Natural killer cell treated with Interleukin-12 subunit alpha and Interleukin-12 subunit beta and Interleukin-15 and Interleukin-18, amount 100 ng/mL, for 72 hours (primary cell): ENCODE data around the gene AKAP9. TPM values are rescaled to one million over a fixed set of nuclear protein-coding genes. Genes with fewer than 3 reads are reported as not detected.
A peak's percentile ranks its signal among the peaks of the same experiment; 100 is the strongest.
"Not testable (repeated sequence)": the region's sequence is repeated elsewhere in the genome, so short reads cannot be mapped to it uniquely, and the experiment has no call there.

Source experiments
- ATAC-seq, 2 donors: fragments of 150-1000 bp; cut with Tn5 transposase in 1 of 2; sonication (Bioruptor Pico), chemical (Tn5 transposase) in 1 of 2; 2 replicates each; pipeline ENCODE4 v1.10.0; 2021
- DNase-seq: peaks from one replicate; pipeline ENCODE4 v3.0.0; 2022; ENCODE audit warnings: low spot score
- H3K27ac Mint-ChIP-seq, 2 donors: 1 replicate in 1 of 2; 2 replicates in 1 of 2; pipeline ENCODE4 v1.8.0; 2022; ENCODE audit warnings: mixed read lengths in 2 of 2, mild to moderate bottlenecking in 1 of 2, moderate library complexity in 1 of 2
- H3K27me3 Mint-ChIP-seq, 2 donors: 1 replicate in 1 of 2; 2 replicates in 1 of 2; pipeline ENCODE4 v1.8.0; 2022; ENCODE audit warnings: mixed read lengths in 2 of 2
- H3K36me3 Mint-ChIP-seq: one replicate; pipeline ENCODE4 v1.8.0; 2022; ENCODE audit warnings: mixed read lengths
- H3K4me1 Mint-ChIP-seq, 2 donors: 1 replicate in 1 of 2; 2 replicates in 1 of 2; pipeline ENCODE4 v1.8.0; 2022; ENCODE audit warnings: low read depth in 2 of 2, mixed read lengths in 2 of 2, mild to moderate bottlenecking in 1 of 2
- H3K4me3 Mint-ChIP-seq: one replicate; pipeline ENCODE4 v1.8.0; 2022; ENCODE audit warnings: mixed read lengths
- H3K9me3 Mint-ChIP-seq: 2 replicates; pipeline ENCODE4 v1.8.0; 2022; ENCODE audit warnings: mixed read lengths
- total RNA-seq, 2 donors: library from RNA; stranded (reverse); gene quantifications; one replicate each; pipeline ENCODE4 v1.2.3, GENCODE V29; 2022

The AKAP9 gene
- total RNA-seq, 2 donors from 2014 or later: 39.1 to 51.9 TPM

DNA sequence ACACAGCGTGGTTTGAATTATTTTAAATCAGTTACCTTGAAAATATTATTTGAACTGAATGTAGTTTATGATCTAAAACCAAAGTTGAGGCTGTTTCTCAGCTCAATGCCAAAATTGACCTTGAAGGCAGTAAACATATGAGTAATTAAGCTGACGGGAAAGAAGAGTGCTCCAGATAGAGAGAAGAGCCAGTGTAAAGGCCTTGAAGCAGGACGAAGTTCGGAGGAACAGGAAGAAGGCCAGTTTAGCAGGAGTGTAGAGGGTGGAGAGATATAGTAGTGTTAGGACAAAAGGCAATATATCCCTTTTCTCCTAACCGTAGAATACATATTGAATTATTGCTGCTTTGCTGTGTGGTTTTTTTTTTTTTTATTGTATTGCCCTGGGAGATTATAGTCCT, 130.4 kb downstream of the AKAP9 start:
- Mint-ChIP-seq H3K4me3 (no peak overlapping the region), H3K36me3 (peaks cover 27% of the 10 kb centered on the region), H3K9me3 (no peaks in the 10 kb centered on the region), H3K27me3 (no peaks in the 10 kb centered on the region), H3K27ac (no peak overlapping the region), H3K4me1 (peaks cover 0 to 7% of the 10 kb centered on the region in 2 donors)
- ATAC-seq: no peak
- DNase-seq: no peak

DNA sequence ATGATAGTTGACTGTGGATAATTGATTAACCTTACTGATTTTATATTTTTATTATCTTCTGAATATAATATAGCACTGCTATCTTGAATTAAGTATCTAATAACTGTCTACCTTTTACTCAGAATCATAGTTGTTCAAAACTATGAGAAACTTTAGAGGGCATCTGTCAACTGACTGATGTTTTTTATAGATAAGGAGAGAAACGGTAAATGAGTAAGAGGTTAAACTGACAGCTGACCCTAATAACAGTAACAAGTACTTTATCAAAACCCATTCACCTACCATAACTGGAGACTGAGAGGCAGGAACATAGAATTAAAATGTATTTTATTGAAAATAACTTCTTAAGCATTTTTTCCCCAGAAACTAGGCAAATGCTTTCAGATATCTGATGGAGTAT, 131.5 kb downstream of the AKAP9 start:
- Mint-ChIP-seq H3K9me3 (no peaks in the 10 kb centered on the region), H3K4me3 (no peak overlapping the region), H3K27ac (no peak overlapping the region), H3K4me1 (peaks cover 0 to 7% of the 10 kb centered on the region in 2 donors), H3K27me3 (no peaks in the 10 kb centered on the region), H3K36me3 (peaks cover 22% of the 10 kb centered on the region)
- no peak for DNase-seq
- no peak for ATAC-seq

DNA sequence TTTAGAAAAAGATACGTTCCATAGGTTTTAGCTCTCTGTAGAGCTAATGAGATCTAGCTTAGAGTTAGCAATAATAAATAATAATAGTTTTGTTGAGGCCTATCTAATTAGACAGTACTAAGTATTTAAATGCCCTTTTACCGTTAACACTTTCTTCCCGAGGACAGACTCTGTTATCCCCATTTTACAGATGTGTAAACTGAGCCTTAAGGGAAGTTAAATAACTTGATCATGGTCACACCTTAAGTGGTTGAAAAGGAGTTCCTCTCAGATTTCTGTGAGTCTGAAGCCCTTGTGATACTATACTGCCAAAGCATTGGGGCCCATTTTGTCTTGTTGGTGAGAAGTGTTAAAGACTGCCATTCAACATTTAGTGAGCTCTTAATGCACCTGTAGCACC, 132.0 kb downstream of the AKAP9 start:
- peaks cover 16% of the 10 kb centered on the region for H3K36me3 Mint-ChIP-seq
- no peak overlapping the region for H3K4me3 Mint-ChIP-seq
- peaks cover 0 to 7% of the 10 kb centered on the region in 2 donors for H3K4me1 Mint-ChIP-seq
- DNase-seq (no peak), ATAC-seq (no peak)
- H3K9me3 Mint-ChIP-seq: no peaks in the 10 kb centered on the region
- no peak overlapping the region for H3K27ac Mint-ChIP-seq
- no peaks in the 10 kb centered on the region for H3K27me3 Mint-ChIP-seq

GRCh38 chr7:92075455-92076158, 134.9 kb downstream of the AKAP9 start:
- H3K36me3 Mint-ChIP-seq: peaks cover 23% of the 10 kb centered on the region
- H3K4me1 Mint-ChIP-seq: peaks cover 0 to 7% of the 10 kb centered on the region in 2 donors
- H3K27ac Mint-ChIP-seq: no peak overlapping the region
- H3K4me3 Mint-ChIP-seq: no peak overlapping the region
- H3K27me3 Mint-ChIP-seq: no peaks in the 10 kb centered on the region
- DNase-seq: no peak
- no peaks in the 10 kb centered on the region for H3K9me3 Mint-ChIP-seq
- peak; percentile 32 to 84 for ATAC-seq

DNA sequence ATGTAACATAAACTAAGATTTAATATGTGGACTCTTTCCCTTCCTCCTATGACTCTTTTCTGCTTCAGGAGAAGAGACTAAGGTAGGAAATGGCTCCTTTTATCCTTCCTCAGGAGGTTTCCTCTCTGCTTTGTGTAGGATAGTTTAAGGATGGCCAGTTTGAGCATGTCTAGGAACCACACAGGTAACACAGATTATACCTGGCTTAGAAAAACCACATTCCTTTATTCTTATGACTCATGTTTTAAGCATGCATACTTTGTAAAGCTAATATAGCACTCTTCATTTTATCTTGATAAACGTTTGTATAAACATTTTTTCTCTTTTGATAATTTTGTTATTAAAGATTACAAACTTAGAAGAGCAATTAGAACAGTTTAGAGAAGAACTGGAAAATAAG, 135.8 kb downstream of the AKAP9 start:
- peaks cover 23% of the 10 kb centered on the region for H3K36me3 Mint-ChIP-seq
- no peak for ATAC-seq
- no peak for DNase-seq
- H3K27ac Mint-ChIP-seq: no peak overlapping the region
- H3K9me3 Mint-ChIP-seq: no peaks in the 10 kb centered on the region
- no peaks in the 10 kb centered on the region for H3K27me3 Mint-ChIP-seq
- peaks cover 0 to 7% of the 10 kb centered on the region in 2 donors for H3K4me1 Mint-ChIP-seq
- H3K4me3 Mint-ChIP-seq: no peak overlapping the region

GRCh38 chr7:92083922-92084321, 143.3 kb downstream of the AKAP9 start:
- H3K4me3 Mint-ChIP-seq, DNase-seq, H3K27ac Mint-ChIP-seq, H3K4me1 Mint-ChIP-seq, ATAC-seq, H3K27me3 Mint-ChIP-seq, H3K9me3 Mint-ChIP-seq: not testable (repeated sequence)
- peaks cover 32% of the 10 kb centered on the region for H3K36me3 Mint-ChIP-seq

DNA sequence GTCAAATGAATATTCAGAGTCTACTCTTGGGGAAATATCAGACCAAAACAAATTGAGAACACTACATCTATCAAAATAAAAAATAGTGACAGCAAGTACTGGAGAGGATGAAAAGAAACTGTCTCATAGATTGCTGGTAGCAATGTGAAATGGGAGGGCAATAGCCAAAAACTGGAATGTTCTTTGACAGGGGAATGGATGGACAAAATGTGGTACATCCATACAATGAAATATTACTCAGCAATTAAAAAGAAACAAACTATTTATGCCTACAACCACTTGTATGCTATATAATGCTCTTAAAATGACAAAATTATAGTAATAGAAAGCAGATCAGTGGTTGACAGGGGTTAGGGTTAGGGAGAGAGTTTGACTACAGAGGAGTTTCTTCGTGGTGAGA, 147.6 kb downstream of the AKAP9 start:
- ATAC-seq: no peak
- H3K27ac Mint-ChIP-seq: no peak overlapping the region

GRCh38 chr7:92092210-92092609, 151.5 kb downstream of the AKAP9 start:
- no peak overlapping the region for H3K4me3 Mint-ChIP-seq

More for the DNA sequence above, 147.6 kb downstream of the AKAP9 start:
- H3K27me3 Mint-ChIP-seq: no peaks in the 10 kb centered on the region
- no peaks in the 10 kb centered on the region for H3K9me3 Mint-ChIP-seq
- H3K4me3 Mint-ChIP-seq: no peak overlapping the region
- H3K36me3 Mint-ChIP-seq: peaks cover 17% of the 10 kb centered on the region
- no peak for DNase-seq
- no peaks in the 10 kb centered on the region for H3K4me1 Mint-ChIP-seq

DNA sequence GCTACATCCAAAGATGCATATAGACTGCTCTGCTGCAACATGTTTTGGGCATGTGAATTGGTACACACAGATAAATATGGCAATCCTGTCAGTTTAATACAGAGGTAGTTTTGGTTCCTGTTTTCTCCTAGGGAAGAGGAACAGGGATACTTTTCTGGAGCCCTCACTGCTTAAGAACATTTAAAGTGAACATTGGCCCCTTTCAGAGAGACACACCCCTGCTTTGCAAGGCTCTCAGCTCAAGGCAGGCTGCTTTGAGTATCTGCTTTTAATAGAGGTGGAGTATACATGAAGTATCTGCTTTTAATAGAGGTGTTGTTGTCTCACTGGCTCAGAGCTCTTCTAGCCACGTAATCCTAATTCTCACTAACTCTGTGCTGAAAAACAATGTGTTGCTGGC, 154.7 kb downstream of the AKAP9 start:
- ATAC-seq: no peak

More at GRCh38 chr7:92092210-92092609, 151.5 kb downstream of the AKAP9 start:
- Mint-ChIP-seq H3K27me3 (no peaks in the 10 kb centered on the region), H3K4me1 (no peaks in the 10 kb centered on the region), H3K27ac (no peak overlapping the region), H3K9me3 (no peaks in the 10 kb centered on the region), H3K36me3 (peaks cover 13% of the 10 kb centered on the region)
- ATAC-seq: no peak
- no peak for DNase-seq

GRCh38 chr7:92100534-92100933, 159.9 kb downstream of the AKAP9 start:
- peaks cover 29% of the 10 kb centered on the region for H3K36me3 Mint-ChIP-seq
- no peak overlapping the region for H3K4me3 Mint-ChIP-seq
- H3K4me1 Mint-ChIP-seq: no peaks in the 10 kb centered on the region
- H3K27ac Mint-ChIP-seq: no peak overlapping the region
- DNase-seq (no peak), ATAC-seq (no peak)
- no peaks in the 10 kb centered on the region for H3K9me3 Mint-ChIP-seq
- no peaks in the 10 kb centered on the region for H3K27me3 Mint-ChIP-seq

More for the DNA sequence above, 154.7 kb downstream of the AKAP9 start:
- Mint-ChIP-seq H3K4me3 (no peak overlapping the region), H3K9me3 (no peaks in the 10 kb centered on the region), H3K36me3 (peaks cover 25% of the 10 kb centered on the region), H3K27me3 (no peaks in the 10 kb centered on the region), H3K4me1 (no peaks in the 10 kb centered on the region), H3K27ac (no peak overlapping the region)
- DNase-seq: no peak

DNA sequence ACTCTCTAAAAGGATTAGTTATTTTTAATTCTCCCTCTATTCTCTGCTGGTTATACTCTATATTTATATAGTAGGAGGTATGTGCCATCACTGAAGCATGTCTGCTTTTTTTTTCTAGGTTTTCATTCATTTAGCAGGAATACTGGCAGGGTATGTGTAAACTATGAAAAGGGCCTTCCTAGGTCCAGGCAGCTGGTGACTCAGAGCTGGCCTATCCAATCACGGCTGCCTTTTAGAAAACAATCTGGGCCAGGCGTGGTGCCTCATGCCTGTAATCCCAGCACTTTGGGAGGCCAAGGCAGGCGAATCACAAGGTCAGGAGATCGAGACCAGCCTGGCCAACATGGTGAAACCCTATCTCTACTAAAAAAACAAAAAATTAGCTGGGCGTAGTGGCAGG, 162.2 kb downstream of the AKAP9 start:
- not testable (repeated sequence) for ATAC-seq, DNase-seq, H3K9me3 Mint-ChIP-seq, H3K27me3 Mint-ChIP-seq, H3K4me3 Mint-ChIP-seq, H3K27ac Mint-ChIP-seq, H3K4me1 Mint-ChIP-seq
- H3K36me3 Mint-ChIP-seq: peaks cover 18% of the 10 kb centered on the region

GRCh38 chr7:92108821-92109220, 168.2 kb downstream of the AKAP9 start:
- H3K27me3 Mint-ChIP-seq: no peaks in the 10 kb centered on the region
- H3K36me3 Mint-ChIP-seq: peaks cover 10% of the 10 kb centered on the region
- DNase-seq (no peak), ATAC-seq (no peak)
- no peaks in the 10 kb centered on the region for H3K9me3 Mint-ChIP-seq
- no peak overlapping the region for H3K4me3 Mint-ChIP-seq
- H3K27ac Mint-ChIP-seq: no peak overlapping the region
- no peaks in the 10 kb centered on the region for H3K4me1 Mint-ChIP-seq

DNA sequence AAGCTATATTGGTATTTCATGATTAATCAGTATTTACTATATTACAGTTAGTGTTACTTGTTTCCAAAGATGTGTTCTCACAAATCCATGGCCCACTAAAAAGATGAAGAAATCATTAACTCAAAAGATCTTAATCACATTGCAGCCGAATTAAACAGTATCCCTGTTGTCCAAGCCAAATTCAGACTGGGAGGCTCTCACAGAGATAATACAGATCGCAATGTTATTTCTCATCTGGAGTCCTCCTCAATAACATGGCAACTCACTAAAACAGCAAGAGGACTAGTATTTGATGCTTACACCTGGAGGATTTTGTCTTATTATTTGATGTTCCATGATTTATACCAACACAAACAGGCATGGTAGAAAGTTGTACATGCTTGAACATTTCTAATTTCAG, 170.2 kb downstream of the AKAP9 start:
- peaks cover 23% of the 10 kb centered on the region for H3K36me3 Mint-ChIP-seq
- no peak overlapping the region for H3K27ac Mint-ChIP-seq
- no peaks in the 10 kb centered on the region for H3K27me3 Mint-ChIP-seq
- no peak overlapping the region for H3K4me3 Mint-ChIP-seq
- DNase-seq (no peak), ATAC-seq (no peak)
- H3K4me1 Mint-ChIP-seq: peaks cover 0 to 4% of the 10 kb centered on the region in 2 donors
- H3K9me3 Mint-ChIP-seq: no peaks in the 10 kb centered on the region

DNA sequence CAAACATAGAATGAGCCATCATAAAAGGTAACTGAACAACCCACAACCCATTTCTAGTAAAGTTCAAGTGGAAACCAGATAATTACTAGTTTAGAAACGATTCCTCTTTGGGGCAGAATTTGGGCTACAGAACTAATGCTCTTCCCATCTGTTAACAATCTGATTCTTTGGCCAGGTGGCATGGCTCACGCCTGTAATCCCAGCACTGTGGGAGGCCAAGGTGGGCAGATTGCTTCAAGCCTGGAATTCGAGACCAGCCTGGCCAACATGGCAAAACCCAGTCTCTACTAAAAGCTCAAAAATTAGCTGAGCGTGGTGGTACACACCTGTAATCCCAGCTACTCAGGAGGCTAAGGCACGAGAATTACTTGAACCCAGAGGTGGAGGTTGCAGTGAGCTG, 175.2 kb downstream of the AKAP9 start:
- H3K9me3 Mint-ChIP-seq: no peaks in the 10 kb centered on the region
- no peak for ATAC-seq
- H3K4me3 Mint-ChIP-seq: no peak overlapping the region

GRCh38 chr7:92116949-92117348, 176.3 kb downstream of the AKAP9 start:
- H3K27me3 Mint-ChIP-seq: no peaks in the 10 kb centered on the region
- ATAC-seq (no peak), DNase-seq (no peak)
- H3K4me1 Mint-ChIP-seq: peaks cover 0 to 17% of the 10 kb centered on the region in 2 donors
- H3K36me3 Mint-ChIP-seq: peaks cover 48% of the 10 kb centered on the region
- no peak overlapping the region for H3K27ac Mint-ChIP-seq
- H3K9me3 Mint-ChIP-seq: no peaks in the 10 kb centered on the region
- H3K4me3 Mint-ChIP-seq: no peak overlapping the region

More for the DNA sequence above, 175.2 kb downstream of the AKAP9 start:
- H3K27me3 Mint-ChIP-seq: no peaks in the 10 kb centered on the region
- H3K36me3 Mint-ChIP-seq: peaks cover 39% of the 10 kb centered on the region
- peaks cover 0 to 13% of the 10 kb centered on the region in 2 donors for H3K4me1 Mint-ChIP-seq
- H3K27ac Mint-ChIP-seq: no peak overlapping the region
- no peak for DNase-seq
